Left hindlimb (tissue), 1 donor: Measurements from ENCODE around the gene MPDU1.

Experiments
- DNase-seq: peaks from one replicate; pipeline ENCODE4 v3.0.0-alpha.2; 2018

Gene MPDU1

GRCh38 chr17:7583253-7584109 lies at the start of gene MPDU1:
Gene MPDU1, plus strand, starts transcription at chr17:7583852. Its CDS starts 11 bp downstream, at chr17:7583863.
- DNase-seq: peak; percentile 99

- DNase-seq: no peak
Observed at GRCh38 chr17:7538050-7538449, 45.6 kb upstream of the MPDU1 start.

DNA sequence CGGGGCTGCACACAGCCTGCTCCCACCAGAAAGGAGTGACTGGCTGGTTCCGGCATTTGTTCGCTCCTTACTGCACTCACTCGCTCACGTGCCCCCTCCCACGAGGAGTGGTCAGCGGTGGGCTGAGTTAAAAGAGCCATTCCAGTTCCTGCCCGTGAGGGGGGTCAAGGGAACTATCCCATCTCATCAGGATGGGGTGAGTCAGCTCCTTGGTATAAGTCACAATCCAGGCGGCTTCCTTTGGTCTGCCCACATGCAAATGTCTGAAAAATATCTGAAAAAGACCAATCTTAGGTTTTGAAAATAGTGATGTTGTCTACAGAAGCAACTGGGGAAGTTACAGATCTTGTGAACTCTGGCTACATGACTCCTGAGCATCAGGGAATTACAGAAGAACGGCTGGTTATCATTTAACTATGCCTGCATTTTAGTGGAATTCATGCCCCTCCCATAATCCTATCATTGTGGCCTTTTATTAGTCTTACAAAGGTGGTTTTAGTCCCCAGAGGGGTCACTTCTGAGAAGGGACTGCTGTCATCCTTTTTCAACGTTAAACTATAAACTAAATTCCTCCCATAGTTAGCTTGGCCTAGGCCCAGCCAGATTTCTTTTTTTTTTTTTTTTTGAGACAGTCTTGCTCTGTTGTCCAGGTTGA lies 44.6 kb upstream of the MPDU1 start:
- no peak for DNase-seq

- DNase-seq: no peak
Observed at GRCh38 chr17:7541074-7541621, 42.5 kb upstream of the MPDU1 start.

DNA sequence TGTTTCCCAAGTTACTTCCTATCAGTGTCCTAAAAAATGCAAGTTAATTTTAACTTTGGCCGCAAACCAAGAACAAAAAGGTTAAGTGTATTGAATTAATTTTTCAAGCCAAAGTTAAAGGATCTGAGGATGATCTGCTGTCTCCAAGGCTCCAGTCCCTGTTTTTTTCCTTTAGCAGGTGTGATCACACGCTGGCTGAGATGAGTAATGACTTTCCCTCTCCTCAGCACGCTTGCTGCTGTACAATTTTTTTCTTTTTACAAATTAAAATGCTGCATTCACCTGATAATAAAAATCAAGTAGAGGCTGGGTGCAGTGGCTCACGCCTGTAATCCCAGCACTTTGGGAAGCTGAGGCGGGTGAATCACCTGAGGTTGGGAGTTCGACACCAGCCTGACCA lies 38.7 kb upstream of the MPDU1 start:
- DNase-seq: no peak

- DNase-seq: peak; percentile 75
Observed at GRCh38 chr17:7548585-7549400, 34.9 kb upstream of the MPDU1 start, which contains the start of gene TNFSF12. Gene TNFSF12, plus strand, starts transcription at chr17:7549058. Its CDS starts 96 bp downstream, at chr17:7549154.

DNA sequence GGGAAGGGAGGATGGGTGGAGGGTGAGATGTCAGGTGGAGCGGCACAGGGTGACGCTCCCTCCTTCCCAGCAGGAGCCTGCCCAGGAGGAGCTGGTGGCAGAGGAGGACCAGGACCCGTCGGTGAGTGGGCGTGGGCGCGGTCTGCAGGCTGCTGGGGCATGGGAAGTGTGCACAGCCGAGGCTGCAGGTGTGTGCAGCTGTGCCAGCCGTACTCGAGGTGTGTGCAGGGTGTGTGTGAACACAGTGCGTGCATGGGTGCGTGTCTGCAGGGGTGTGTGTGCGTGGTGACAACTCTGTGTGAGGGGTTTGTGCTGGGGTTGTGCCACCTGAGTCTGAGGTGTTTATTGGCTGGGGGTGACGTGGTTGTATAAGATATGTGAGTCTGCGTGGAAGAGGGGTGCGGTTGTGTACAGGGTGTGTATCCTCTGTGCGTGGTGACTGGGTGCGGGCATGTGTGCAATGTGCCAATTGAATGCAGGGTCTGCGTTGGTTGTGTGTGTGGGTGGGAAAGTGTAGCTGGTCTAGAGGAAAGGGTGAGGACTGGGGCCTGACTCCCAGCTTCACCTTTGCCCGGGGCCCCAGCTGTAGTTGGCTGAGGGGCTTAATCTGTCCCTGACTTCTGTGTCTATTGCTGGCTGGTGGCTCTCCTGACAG lies 34.1 kb upstream of the MPDU1 start:
- no peak for DNase-seq

- DNase-seq: no peak
Observed at GRCh38 chr17:7550344-7550743, 33.3 kb upstream of the MPDU1 start.

DNA sequence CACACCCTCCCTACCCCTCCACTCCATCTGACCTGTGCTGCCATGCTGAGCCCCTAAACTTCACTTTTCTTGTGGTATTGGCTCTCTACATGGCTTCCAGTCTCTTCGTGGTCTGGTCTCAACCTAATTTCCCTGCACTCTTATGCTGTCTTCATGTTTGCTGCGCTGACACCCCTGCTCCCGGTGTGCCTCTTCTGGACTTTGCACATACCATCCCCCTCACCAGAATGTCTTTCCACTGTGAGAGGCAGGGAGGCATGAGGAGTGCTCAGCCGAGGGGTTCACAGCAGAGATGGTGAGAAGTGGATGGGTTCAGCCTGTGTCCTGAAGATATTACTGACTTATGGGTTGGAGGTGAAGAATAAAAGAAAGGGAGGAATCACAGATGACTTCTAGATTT lies 32.3 kb upstream of the MPDU1 start:
- no peak for DNase-seq

DNA sequence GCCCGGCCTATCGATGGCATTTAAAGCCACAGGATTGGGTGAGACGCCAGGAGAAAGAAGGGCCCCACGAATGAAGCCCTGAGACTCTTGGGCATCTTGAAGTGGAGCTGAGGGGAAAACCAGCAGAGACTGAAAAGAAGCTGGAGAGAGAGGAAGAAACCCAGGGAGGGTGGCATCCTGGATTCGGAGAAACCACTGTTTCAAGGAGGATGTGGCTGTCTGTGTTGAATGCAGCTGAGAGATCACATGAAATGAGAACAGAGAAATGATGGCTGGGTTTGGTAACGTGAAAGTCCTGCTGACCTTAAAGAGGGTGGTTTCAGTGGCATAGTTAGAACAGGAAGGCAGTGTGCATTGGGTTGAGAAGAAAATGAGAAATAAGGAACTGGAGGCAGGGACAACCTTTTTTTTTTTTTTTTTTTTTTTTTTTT lies 31.0 kb upstream of the MPDU1 start:
- DNase-seq: no peak

DNA sequence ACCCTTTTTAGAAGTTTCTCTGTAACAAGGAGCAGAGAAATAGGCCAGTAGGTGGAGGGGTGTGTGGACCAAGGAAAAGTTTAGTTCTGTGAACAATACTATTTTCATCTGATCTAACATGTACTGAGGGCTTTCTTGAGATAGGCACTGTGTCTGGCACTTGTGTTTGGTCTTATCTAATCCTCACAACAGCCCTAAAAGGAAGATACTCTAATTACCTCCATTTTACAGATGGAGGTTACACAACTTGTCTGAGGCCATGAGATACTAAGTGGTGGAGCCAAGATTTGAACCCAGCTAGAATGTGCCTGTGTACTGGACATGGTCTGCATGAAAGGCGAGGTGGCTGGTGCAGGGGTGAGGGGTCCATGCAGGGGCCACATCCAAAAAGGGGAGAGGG lies 30.3 kb upstream of the MPDU1 start:
- DNase-seq: no peak

- DNase-seq: no peak
Observed at GRCh38 chr17:7555320-7555948, 28.2 kb upstream of the MPDU1 start.

- no peak for DNase-seq
Observed at GRCh38 chr17:7556627-7557026, 27.0 kb upstream of the MPDU1 start.

DNA sequence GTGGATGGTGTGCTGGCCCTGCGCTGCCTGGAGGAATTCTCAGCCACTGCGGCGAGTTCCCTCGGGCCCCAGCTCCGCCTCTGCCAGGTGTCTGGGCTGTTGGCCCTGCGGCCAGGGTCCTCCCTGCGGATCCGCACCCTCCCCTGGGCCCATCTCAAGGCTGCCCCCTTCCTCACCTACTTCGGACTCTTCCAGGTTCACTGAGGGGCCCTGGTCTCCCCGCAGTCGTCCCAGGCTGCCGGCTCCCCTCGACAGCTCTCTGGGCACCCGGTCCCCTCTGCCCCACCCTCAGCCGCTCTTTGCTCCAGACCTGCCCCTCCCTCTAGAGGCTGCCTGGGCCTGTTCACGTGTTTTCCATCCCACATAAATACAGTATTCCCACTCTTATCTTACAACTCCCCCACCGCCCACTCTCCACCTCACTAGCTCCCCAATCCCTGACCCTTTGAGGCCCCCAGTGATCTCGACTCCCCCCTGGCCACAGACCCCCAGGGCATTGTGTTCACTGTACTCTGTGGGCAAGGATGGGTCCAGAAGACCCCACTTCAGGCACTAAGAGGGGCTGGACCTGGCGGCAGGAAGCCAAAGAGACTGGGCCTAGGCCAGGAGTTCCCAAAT lies 26.4 kb upstream of the MPDU1 start:
- DNase-seq: no peak

DNA sequence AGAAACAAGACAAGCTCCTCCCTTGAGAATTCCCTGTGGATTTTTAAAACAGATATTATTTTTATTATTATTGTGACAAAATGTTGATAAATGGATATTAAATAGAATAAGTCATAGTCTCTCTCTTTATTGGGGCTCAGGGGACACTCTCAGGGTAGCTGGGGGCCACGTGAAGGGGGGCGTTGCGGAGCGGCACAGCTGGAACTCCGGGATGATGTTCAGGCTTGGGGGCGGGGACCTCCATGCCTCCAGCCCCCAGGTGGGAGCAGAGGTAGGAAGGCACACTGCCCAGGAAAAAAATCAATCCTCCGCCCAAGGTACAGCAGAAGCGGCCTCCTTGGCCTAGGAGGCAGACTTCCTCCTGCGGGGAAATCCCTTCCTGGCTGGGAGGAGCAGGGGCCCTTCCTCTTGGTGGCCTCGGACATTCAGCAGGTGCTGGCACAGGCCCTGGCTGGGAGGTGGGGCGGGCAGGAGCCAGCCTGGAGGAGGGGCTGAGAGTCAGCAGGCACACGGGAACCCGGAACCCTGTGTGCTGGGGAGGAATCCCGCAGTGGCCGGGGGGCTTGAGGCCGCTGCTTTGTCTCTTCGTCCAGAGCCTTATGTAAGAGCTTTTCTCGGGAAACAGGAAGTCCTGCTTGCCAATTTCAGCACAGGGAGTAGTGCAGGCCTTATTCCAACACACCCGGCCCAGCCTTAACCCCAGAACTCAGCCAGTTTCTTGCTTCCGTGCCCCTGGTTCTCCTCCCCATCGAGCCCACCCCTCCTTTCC lies 25.7 kb upstream of the MPDU1 start:
- DNase-seq: peak; percentile 87

DNA sequence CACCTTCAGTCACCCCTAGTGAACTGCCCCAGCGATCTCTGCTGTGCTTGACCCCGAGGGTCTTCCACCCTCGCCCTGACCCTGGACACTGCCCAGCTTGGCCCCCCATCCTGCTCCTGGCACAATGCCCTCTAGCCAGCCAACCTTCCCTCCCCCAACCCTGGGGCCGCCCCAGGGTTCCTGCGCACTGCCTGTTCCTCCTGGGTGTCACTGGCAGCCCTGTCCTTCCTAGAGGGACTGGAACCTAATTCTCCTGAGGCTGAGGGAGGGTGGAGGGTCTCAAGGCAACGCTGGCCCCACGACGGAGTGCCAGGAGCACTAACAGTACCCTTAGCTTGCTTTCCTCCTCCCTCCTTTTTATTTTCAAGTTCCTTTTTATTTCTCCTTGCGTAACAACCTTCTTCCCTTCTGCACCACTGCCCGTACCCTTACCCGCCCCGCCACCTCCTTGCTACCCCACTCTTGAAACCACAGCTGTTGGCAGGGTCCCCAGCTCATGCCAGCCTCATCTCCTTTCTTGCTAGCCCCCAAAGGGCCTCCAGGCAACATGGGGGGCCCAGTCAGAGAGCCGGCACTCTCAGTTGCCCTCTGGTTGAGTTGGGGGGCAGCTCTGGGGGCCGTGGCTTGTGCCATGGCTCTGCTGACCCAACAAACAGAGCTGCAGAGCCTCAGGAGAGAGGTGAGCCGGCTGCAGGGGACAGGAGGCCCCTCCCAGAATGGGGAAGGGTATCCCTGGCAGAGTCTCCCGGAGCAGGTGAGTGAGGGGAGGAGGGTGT lies 24.9 kb upstream of the MPDU1 start, which contains the start of gene TNFSF13:
TNFSF13 (plus strand) TSS at position 207 of the 776 bp plus-strand sequence; CDS start at position 497, 290 bp downstream.
- DNase-seq: no peak

GRCh38 chr17:7559320-7560171 lies 24.1 kb upstream of the MPDU1 start:
- DNase-seq: no peak

GRCh38 chr17:7560172-7561027 lies 23.3 kb upstream of the MPDU1 start:
- peak; percentile 61 for DNase-seq
